GM19467 (cell line): ENCODE results near the gene IL17A.

Source experiments
- ATAC-seq: cut with Tn5 transposase; IDR thresholded peaks from one replicate; pipeline ENCODE4 v1.9.1; 2021; ENCODE audit warnings: mild to moderate bottlenecking, moderate library complexity; ENCODE audit not compliant: unreplicated experiment

Gene IL17A

GRCh38 chr6:52186075-52186474 lies at the start of gene IL17A:
Gene IL17A, plus strand, starts transcription at chr6:52186375. Its CDS starts 57 bp downstream, at chr6:52186432.
- ATAC-seq: no peak

- no peak for ATAC-seq
Measured at GRCh38 chr6:52136934-52137467, 49.2 kb upstream of the IL17A start.

GRCh38 chr6:52138284-52138683 lies 47.9 kb upstream of the IL17A start:
- no peak for ATAC-seq

GRCh38 chr6:52139985-52140680 lies 46.0 kb upstream of the IL17A start:
- ATAC-seq: no peak

GRCh38 chr6:52141596-52141995 lies 44.6 kb upstream of the IL17A start:
- no peak for ATAC-seq

GRCh38 chr6:52142556-52142955 lies 43.6 kb upstream of the IL17A start:
- no peak for ATAC-seq

- no peak for ATAC-seq
Measured at GRCh38 chr6:52143551-52143950, 42.6 kb upstream of the IL17A start.

- ATAC-seq: no peak
Measured at GRCh38 chr6:52144196-52145076, 41.7 kb upstream of the IL17A start.

- no peak for ATAC-seq
Measured at GRCh38 chr6:52146851-52147445, 39.2 kb upstream of the IL17A start.

- ATAC-seq: no peak
Measured at GRCh38 chr6:52149076-52149475, 37.1 kb upstream of the IL17A start.

- ATAC-seq: no peak
Measured at GRCh38 chr6:52149949-52150348, 36.2 kb upstream of the IL17A start.

GRCh38 chr6:52152070-52152423 lies 34.1 kb upstream of the IL17A start:
- no peak for ATAC-seq

GRCh38 chr6:52152711-52153160 lies 33.4 kb upstream of the IL17A start:
- ATAC-seq: no peak

- no peak for ATAC-seq
Measured at GRCh38 chr6:52154381-52154780, 31.8 kb upstream of the IL17A start.

GRCh38 chr6:52155791-52156576 lies 30.2 kb upstream of the IL17A start:
- peak; percentile 95 for ATAC-seq

- no peak for ATAC-seq
Measured at GRCh38 chr6:52157301-52157941, 28.8 kb upstream of the IL17A start.

GRCh38 chr6:52160472-52161104 lies 25.6 kb upstream of the IL17A start:
- no peak for ATAC-seq

GRCh38 chr6:52161689-52162438 lies 24.3 kb upstream of the IL17A start:
- no peak for ATAC-seq
